ACHN (cell line): ENCODE results near the gene CANX.
"Not testable (repeated sequence)": the region's sequence is repeated elsewhere in the genome, so short reads cannot be mapped to it uniquely, and the experiment has no call there.

Experiments
- DNase-seq: peaks from one replicate; pipeline ENCODE4 v3.0.0-alpha.2; 2015
- in situ Hi-C: cut with HindIII; loops from 2 replicates; pipeline ENCODE4 v1.10.0; 2017; ENCODE audit warnings: low sequenced_read_pairs, low pct_ligation_motif_present, low pct_unique_long_range_greater_than_20kb

The CANX gene

GRCh38 chr5:179697543-179697942 lies 1.2 kb upstream of the CANX start:
- DNase-seq, in situ Hi-C loops: not testable (repeated sequence)

GRCh38 chr5:179697993-179698934 lies 503 bp upstream of the CANX start:
- in situ Hi-C loops: no loop called here
- peak; percentile 97 for DNase-seq

GRCh38 chr5:179699616-179700237 lies 960 bp downstream of the CANX start:
- DNase-seq: peak; percentile 29
- in situ Hi-C loops: no loop called here

GRCh38 chr5:179700401-179700918 lies 1.7 kb downstream of the CANX start:
- in situ Hi-C loops: no loop called here
- DNase-seq: no peak

GRCh38 chr5:179716286-179716685 lies 17.5 kb downstream of the CANX start:
- no peak for DNase-seq
- in situ Hi-C loops: no loop called here

- DNase-seq: no peak
- in situ Hi-C loops: no loop called here
Observed at GRCh38 chr5:179720222-179720621, 21.5 kb downstream of the CANX start.

- no peak for DNase-seq
- in situ Hi-C loops: no loop called here
Observed at GRCh38 chr5:179724163-179724562, 25.4 kb downstream of the CANX start.

- in situ Hi-C loops: no loop called here
Observed at GRCh38 chr5:179727106-179727505, 28.3 kb downstream of the CANX start.

GRCh38 chr5:179729303-179729702 lies 30.5 kb downstream of the CANX start:
- DNase-seq: no peak
- in situ Hi-C loops: no loop called here

More at GRCh38 chr5:179727106-179727505, 28.3 kb downstream of the CANX start:
- no peak for DNase-seq

- DNase-seq: no peak
- in situ Hi-C loops: no loop called here
Observed at GRCh38 chr5:179729727-179730126, 31.0 kb downstream of the CANX start.

- DNase-seq: no peak
- in situ Hi-C loops: no loop called here
Observed at GRCh38 chr5:179730356-179730755, 31.6 kb downstream of the CANX start.

GRCh38 chr5:179730852-179731251 lies 32.1 kb downstream of the CANX start:
- DNase-seq: no peak
- in situ Hi-C loops: no loop called here

- peak; percentile 55 for DNase-seq
- in situ Hi-C loops: no loop called here
Observed at GRCh38 chr5:179731791-179732411, 33.1 kb downstream of the CANX start.

GRCh38 chr5:179732412-179732917 lies 33.7 kb downstream of the CANX start, which contains the start of gene MAML1:
MAML1 (plus strand) TSS chr5:179732822; CDS start chr5:179733113, 291 bp downstream.
- peak; percentile 99 for DNase-seq
- in situ Hi-C loops: no loop called here

- peak; percentile 35 for DNase-seq
- in situ Hi-C loops: no loop called here
Observed at GRCh38 chr5:179732918-179733771, 34.4 kb downstream of the CANX start.

GRCh38 chr5:179733772-179734126 lies 35.0 kb downstream of the CANX start:
- DNase-seq: no peak
- in situ Hi-C loops: no loop called here

- in situ Hi-C loops: no loop called here
- no peak for DNase-seq
Observed at GRCh38 chr5:179734536-179735164, 35.9 kb downstream of the CANX start.

- DNase-seq: no peak
- in situ Hi-C loops: no loop called here
Observed at GRCh38 chr5:179738742-179739141, 40.0 kb downstream of the CANX start.
